Measurements from ENCODE around the gene PRMT5. TPM values are rescaled to one million over a fixed set of nuclear protein-coding genes. Genes with fewer than 3 reads are reported as not detected.
"Not testable (repeated sequence)": the region's sequence is repeated elsewhere in the genome, so short reads cannot be mapped to it uniquely, and the experiment has no call there.

PRMT5 gene
- total RNA-seq, 1 experiment from 2014 or later, result 62.8 TPM

DNA sequence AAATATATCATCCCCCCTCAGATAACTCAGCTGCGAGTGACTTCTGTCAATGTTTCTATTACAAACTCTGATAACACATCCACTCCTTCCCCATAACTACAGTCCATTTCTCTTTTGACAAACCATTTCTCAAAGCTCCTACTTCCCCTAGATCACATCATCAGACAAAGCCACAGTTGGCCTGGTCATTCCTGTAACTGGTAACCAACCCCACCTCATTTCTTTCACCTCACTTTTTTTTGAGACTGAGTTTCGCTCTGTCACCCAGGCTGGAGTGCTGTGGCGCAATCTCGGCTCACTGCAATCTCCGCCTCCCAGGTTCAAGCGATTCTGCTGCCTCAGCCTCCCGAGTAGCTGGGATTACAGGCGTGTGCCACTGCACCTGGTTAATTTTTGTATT, 22.6 kb upstream of the PRMT5 start:
- DNase-seq (ENCODE audit: low read depth, low spot score); in situ Hi-C loops (cut with HindIII; ENCODE audit: low pct_unique_long_range_greater_than_20kb, low sequenced_read_pairs): not testable (repeated sequence)

DNA sequence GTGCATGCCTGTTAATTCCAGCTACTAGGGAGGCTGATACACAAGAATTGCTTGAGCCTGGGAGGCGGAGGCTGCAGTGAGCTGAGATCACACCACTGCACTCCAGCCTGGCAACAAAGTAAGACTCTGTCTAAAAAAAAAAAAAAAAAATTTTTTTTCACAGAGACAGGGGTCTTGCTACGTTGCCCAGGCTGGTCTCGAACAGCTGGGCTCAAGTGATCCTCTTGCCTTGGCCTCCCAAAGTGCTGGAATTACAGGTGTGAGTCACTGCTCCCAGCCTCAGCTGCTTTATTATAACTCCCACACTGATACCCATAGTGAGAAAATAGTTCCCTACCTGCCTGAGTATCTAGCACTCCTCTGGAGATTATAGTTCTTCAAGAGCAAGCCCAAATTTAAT, 16.5 kb upstream of the PRMT5 start:
- in situ Hi-C loops (cut with HindIII; ENCODE audit: low pct_unique_long_range_greater_than_20kb, low sequenced_read_pairs), result no loop called here
- no peak for DNase-seq (ENCODE audit: low read depth, low spot score)

DNA sequence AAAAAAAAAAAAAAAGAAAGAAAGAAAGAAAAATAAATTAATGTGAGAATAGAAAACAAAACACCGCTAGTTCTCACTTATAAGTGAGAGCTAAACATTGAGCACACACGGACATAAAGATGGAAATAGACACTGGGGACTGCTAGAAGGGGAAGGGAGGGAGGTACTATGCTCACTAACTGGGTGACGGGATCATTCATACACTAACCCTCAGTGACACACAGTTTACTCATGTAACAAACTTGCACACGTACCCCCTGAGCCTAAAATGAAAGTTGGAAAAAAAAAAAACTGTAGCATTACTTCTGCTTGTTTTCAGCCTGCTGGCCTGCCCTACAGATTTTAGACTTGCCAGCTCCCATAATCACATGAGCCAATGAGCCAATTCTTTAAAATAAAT, 10.5 kb upstream of the PRMT5 start:
- no peak for DNase-seq (ENCODE audit: low read depth, low spot score)
- in situ Hi-C loops (cut with HindIII; ENCODE audit: low pct_unique_long_range_greater_than_20kb, low sequenced_read_pairs), result no loop called here

GRCh38 chr14:22935156-22935555, 6.0 kb upstream of the PRMT5 start:
- no peak for DNase-seq (ENCODE audit: low read depth, low spot score)
- in situ Hi-C loops (cut with HindIII; ENCODE audit: low pct_unique_long_range_greater_than_20kb, low sequenced_read_pairs), result no loop called here

- no peak for DNase-seq (ENCODE audit: low read depth, low spot score)
- in situ Hi-C loops (cut with HindIII; ENCODE audit: low pct_unique_long_range_greater_than_20kb, low sequenced_read_pairs), result no loop called here
These were observed 3.0 kb upstream of the PRMT5 start for GRCh38 chr14:22932146-22932545.

- in situ Hi-C loops (cut with HindIII; ENCODE audit: low pct_unique_long_range_greater_than_20kb, low sequenced_read_pairs), result no loop called here
- no peak for DNase-seq (ENCODE audit: low read depth, low spot score)
These were observed 787 bp upstream of the PRMT5 start for GRCh38 chr14:22929961-22930364.

- DNase-seq (ENCODE audit: low read depth, low spot score), result no peak
- in situ Hi-C loops (cut with HindIII; ENCODE audit: low pct_unique_long_range_greater_than_20kb, low sequenced_read_pairs), result no loop called here
These were observed 706 bp downstream of the PRMT5 start for GRCh38 chr14:22928237-22929103.

DNA sequence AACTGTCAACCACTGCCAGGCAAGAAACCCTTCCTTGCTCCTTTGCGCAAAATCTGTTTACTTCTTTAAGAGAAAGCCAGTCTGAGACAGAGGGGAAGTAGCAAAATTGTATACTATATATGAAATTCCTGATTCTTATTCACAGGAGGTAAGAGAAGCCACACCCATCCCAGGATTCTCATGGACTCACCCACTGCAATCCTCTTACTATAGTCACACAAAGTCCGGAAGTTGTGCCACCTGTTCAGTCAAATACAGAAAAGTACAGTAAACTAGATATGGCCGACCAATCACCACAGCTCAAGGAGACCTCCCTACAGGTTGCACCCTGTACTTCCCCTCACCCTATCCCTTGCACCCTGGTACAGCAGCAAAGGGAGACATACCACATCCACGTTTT, 2.9 kb downstream of the PRMT5 start:
- in situ Hi-C loops (cut with HindIII; ENCODE audit: low pct_unique_long_range_greater_than_20kb, low sequenced_read_pairs), result no loop called here
- DNase-seq (ENCODE audit: low read depth, low spot score), result no peak

- DNase-seq (ENCODE audit: low read depth, low spot score), result no peak
- in situ Hi-C loops (cut with HindIII; ENCODE audit: low pct_unique_long_range_greater_than_20kb, low sequenced_read_pairs), result no loop called here
These were observed 3.7 kb downstream of the PRMT5 start for GRCh38 chr14:22925513-22925912.

GRCh38 chr14:22923746-22924145, 5.4 kb downstream of the PRMT5 start:
- in situ Hi-C loops (cut with HindIII; ENCODE audit: low pct_unique_long_range_greater_than_20kb, low sequenced_read_pairs), result no loop called here
- DNase-seq (ENCODE audit: low read depth, low spot score), result no peak

DNA sequence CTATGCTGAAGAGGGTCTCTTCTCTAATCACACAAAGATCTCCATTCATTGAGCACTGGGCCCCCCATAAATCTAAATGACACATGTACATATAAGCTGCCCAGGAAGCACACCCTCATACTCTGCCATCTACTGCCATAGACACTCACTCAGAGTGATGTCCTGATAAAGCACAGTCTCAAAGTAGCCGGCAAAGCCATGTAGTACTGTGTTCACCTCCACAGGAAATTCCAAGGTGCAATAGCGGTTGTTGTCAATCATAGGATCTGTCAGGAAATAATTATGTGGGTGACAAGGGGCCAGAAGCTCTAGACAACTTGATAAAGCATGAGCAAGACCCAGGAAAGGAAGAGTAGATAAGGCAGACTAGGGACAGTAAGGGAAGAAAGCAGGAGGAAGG, 6.9 kb downstream of the PRMT5 start:
- in situ Hi-C loops (cut with HindIII; ENCODE audit: low pct_unique_long_range_greater_than_20kb, low sequenced_read_pairs), result no loop called here

GRCh38 chr14:22920697-22921096, 8.5 kb downstream of the PRMT5 start:
- DNase-seq (ENCODE audit: low read depth, low spot score), result no peak
- in situ Hi-C loops (cut with HindIII; ENCODE audit: low pct_unique_long_range_greater_than_20kb, low sequenced_read_pairs), result no loop called here

More for the DNA sequence above, 6.9 kb downstream of the PRMT5 start:
- DNase-seq (ENCODE audit: low read depth, low spot score), result no peak

- in situ Hi-C loops (cut with HindIII; ENCODE audit: low pct_unique_long_range_greater_than_20kb, low sequenced_read_pairs), result no loop called here
These were observed 9.6 kb downstream of the PRMT5 start for GRCh38 chr14:22919601-22919921.

GRCh38 chr14:22918804-22919600, 10.2 kb downstream of the PRMT5 start, which contains the start of gene RBM23:
Gene RBM23, minus strand, starts transcription at chr14:22919149.
- DNase-seq (ENCODE audit: low read depth, low spot score), result peak; percentile 100
- in situ Hi-C loops (cut with HindIII; ENCODE audit: low pct_unique_long_range_greater_than_20kb, low sequenced_read_pairs), result no loop called here

More at GRCh38 chr14:22919601-22919921, 9.6 kb downstream of the PRMT5 start:
- DNase-seq (ENCODE audit: low read depth, low spot score), result no peak

DNA sequence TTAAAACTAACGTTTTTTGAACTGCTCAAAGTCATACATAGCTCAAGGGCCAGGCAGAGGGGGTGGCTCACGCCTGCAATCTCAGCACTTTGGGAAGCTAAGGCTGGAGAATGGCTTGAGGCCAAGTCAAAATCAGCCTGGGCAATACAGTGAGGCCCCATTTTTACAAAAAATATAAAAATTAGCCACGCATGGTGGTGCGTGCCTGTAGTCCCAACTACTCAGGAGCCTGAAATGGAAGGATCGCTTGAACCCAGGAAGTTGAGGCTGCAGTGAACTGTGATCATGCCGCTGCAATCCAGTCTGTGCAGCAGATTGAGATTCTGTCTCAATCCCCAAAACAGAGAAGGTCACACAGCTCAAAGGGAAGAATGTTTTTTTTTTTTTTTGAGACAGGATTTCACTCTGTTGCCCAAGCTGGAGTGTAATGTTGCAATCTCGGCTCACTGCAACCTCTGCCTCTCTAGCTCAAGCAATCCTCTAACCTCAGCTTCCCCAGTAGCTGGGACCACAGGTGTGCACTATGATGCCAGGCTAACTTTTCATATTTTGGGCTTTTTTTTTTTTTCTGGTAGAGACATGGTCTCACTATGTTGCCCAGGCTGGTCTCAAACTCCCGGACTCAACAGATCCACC, 13.2 kb downstream of the PRMT5 start:
- in situ Hi-C loops (cut with HindIII; ENCODE audit: low pct_unique_long_range_greater_than_20kb, low sequenced_read_pairs), result no loop called here
- no peak for DNase-seq (ENCODE audit: low read depth, low spot score)

- DNase-seq (ENCODE audit: low read depth, low spot score); in situ Hi-C loops (cut with HindIII; ENCODE audit: low pct_unique_long_range_greater_than_20kb, low sequenced_read_pairs): not testable (repeated sequence)
These were observed 14.3 kb downstream of the PRMT5 start for GRCh38 chr14:22914836-22915235.

GRCh38 chr14:22910916-22911315, 18.3 kb downstream of the PRMT5 start:
- in situ Hi-C loops (cut with HindIII; ENCODE audit: low pct_unique_long_range_greater_than_20kb, low sequenced_read_pairs), result no loop called here
- no peak for DNase-seq (ENCODE audit: low read depth, low spot score)

DNA sequence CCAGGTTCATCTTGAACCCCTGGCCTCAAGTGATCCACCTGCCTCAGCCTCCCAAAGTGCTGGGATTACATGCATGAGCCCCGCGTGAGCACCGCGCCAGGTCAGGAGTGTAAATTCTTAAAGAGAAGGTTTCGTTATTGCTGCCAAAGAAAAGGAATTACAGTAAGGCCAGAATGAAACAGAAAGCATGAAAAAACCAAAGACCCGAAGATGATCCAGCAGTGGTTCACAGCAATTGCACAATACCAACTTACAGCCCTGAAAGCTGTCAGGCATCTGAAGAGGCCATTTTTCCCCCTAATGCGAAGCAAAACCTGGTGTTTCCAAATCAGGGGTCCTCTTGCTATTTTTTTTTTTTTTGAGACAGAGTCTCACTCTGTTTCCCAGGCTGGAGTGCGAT, 20.6 kb downstream of the PRMT5 start:
- DNase-seq (ENCODE audit: low read depth, low spot score), result no peak
- in situ Hi-C loops (cut with HindIII; ENCODE audit: low pct_unique_long_range_greater_than_20kb, low sequenced_read_pairs), result no loop called here
